Measurements from ENCODE around the gene TEF.
"Not testable (repeated sequence)": the region's sequence is repeated elsewhere in the genome, so short reads cannot be mapped to it uniquely, and the experiment has no call there.

The TEF gene

GRCh38 chr22:41434361-41435003, 52.7 kb downstream of the TEF start:
- peaks cover 45% of the 10 kb centered on the region for H3K36me3 ChIP-seq (ENCODE audit: control insufficient read depth, low read depth, low read length)
- not testable (repeated sequence) for H3K9ac ChIP-seq (ENCODE audit: low read length)

GRCh38 chr22:41435560-41435959, 53.8 kb downstream of the TEF start:
- H3K9ac ChIP-seq (ENCODE audit: low read length) = no peak overlapping the region

More at GRCh38 chr22:41434361-41435003, 52.7 kb downstream of the TEF start:
- H3K4me3 ChIP-seq (ENCODE audit: low read length); H3K27ac ChIP-seq (ENCODE audit: low read length); H3K4me1 ChIP-seq (ENCODE audit: control insufficient read depth, low read depth, low read length); H3K9me3 ChIP-seq (ENCODE audit: control insufficient read depth, low read depth, low read length); H3K27me3 ChIP-seq (ENCODE audit: control insufficient read depth, insufficient read depth, low read length): not testable (repeated sequence)

GRCh38 chr22:41436322-41437113, 54.8 kb downstream of the TEF start:
- Histone ChIP-seq H3K9me3 (ENCODE audit: control insufficient read depth, low read depth, low read length) (no peaks in the 10 kb centered on the region), H3K4me3 (ENCODE audit: low read length) (no peak overlapping the region), H3K36me3 (ENCODE audit: control insufficient read depth, low read depth, low read length) (peaks cover 45% of the 10 kb centered on the region), H3K9ac (ENCODE audit: low read length) (no peak overlapping the region), H3K27me3 (ENCODE audit: control insufficient read depth, insufficient read depth, low read length) (no peaks in the 10 kb centered on the region), H3K4me1 (ENCODE audit: control insufficient read depth, low read depth, low read length) (no peaks in the 10 kb centered on the region), H3K27ac (ENCODE audit: low read length) (no peak overlapping the region)

More at GRCh38 chr22:41435560-41435959, 53.8 kb downstream of the TEF start:
- no peaks in the 10 kb centered on the region for H3K27me3 ChIP-seq (ENCODE audit: control insufficient read depth, insufficient read depth, low read length)
- no peaks in the 10 kb centered on the region for H3K4me1 ChIP-seq (ENCODE audit: control insufficient read depth, low read depth, low read length)
- H3K27ac ChIP-seq (ENCODE audit: low read length) = no peak overlapping the region
- no peaks in the 10 kb centered on the region for H3K9me3 ChIP-seq (ENCODE audit: control insufficient read depth, low read depth, low read length)
- no peak overlapping the region for H3K4me3 ChIP-seq (ENCODE audit: low read length)
- peaks cover 45% of the 10 kb centered on the region for H3K36me3 ChIP-seq (ENCODE audit: control insufficient read depth, low read depth, low read length)

GRCh38 chr22:41437198-41437597, 55.5 kb downstream of the TEF start:
- H3K36me3 ChIP-seq (ENCODE audit: control insufficient read depth, low read depth, low read length) = peaks cover 45% of the 10 kb centered on the region
- no peaks in the 10 kb centered on the region for H3K9me3 ChIP-seq (ENCODE audit: control insufficient read depth, low read depth, low read length)
- no peak overlapping the region for H3K27ac ChIP-seq (ENCODE audit: low read length)
- no peak overlapping the region for H3K9ac ChIP-seq (ENCODE audit: low read length)
- H3K4me1 ChIP-seq (ENCODE audit: control insufficient read depth, low read depth, low read length) = no peaks in the 10 kb centered on the region
- H3K27me3 ChIP-seq (ENCODE audit: control insufficient read depth, insufficient read depth, low read length) = no peaks in the 10 kb centered on the region
- no peak overlapping the region for H3K4me3 ChIP-seq (ENCODE audit: low read length)

GRCh38 chr22:41440511-41440910, 58.8 kb downstream of the TEF start:
- not testable (repeated sequence) for H3K4me1 ChIP-seq (ENCODE audit: control insufficient read depth, low read depth, low read length); H3K27me3 ChIP-seq (ENCODE audit: control insufficient read depth, insufficient read depth, low read length); H3K4me3 ChIP-seq (ENCODE audit: low read length); H3K9me3 ChIP-seq (ENCODE audit: control insufficient read depth, low read depth, low read length); H3K9ac ChIP-seq (ENCODE audit: low read length); H3K27ac ChIP-seq (ENCODE audit: low read length)
- H3K36me3 ChIP-seq (ENCODE audit: control insufficient read depth, low read depth, low read length) = peaks cover 36% of the 10 kb centered on the region

- H3K36me3 ChIP-seq (ENCODE audit: control insufficient read depth, low read depth, low read length) = peaks cover 18% of the 10 kb centered on the region
- no peak overlapping the region for H3K27ac ChIP-seq (ENCODE audit: low read length)
Observed at GRCh38 chr22:41442240-41442792, 60.6 kb downstream of the TEF start.

GRCh38 chr22:41444360-41445128, 62.8 kb downstream of the TEF start:
- Histone ChIP-seq H3K36me3 (ENCODE audit: control insufficient read depth, low read depth, low read length) (peaks cover 6% of the 10 kb centered on the region), H3K4me1 (ENCODE audit: control insufficient read depth, low read depth, low read length) (no peaks in the 10 kb centered on the region), H3K4me3 (ENCODE audit: low read length) (peak overlapping the region; percentile 92), H3K27ac (ENCODE audit: low read length) (peak overlapping the region; percentile 18), H3K9me3 (ENCODE audit: control insufficient read depth, low read depth, low read length) (no peaks in the 10 kb centered on the region), H3K9ac (ENCODE audit: low read length) (peak overlapping the region; percentile 99), H3K27me3 (ENCODE audit: control insufficient read depth, insufficient read depth, low read length) (no peaks in the 10 kb centered on the region)

More at GRCh38 chr22:41442240-41442792, 60.6 kb downstream of the TEF start:
- Histone ChIP-seq H3K27me3 (ENCODE audit: control insufficient read depth, insufficient read depth, low read length) (no peaks in the 10 kb centered on the region), H3K9ac (ENCODE audit: low read length) (no peak overlapping the region), H3K4me1 (ENCODE audit: control insufficient read depth, low read depth, low read length) (no peaks in the 10 kb centered on the region), H3K9me3 (ENCODE audit: control insufficient read depth, low read depth, low read length) (no peaks in the 10 kb centered on the region), H3K4me3 (ENCODE audit: low read length) (no peak overlapping the region)

- peak overlapping the region; percentile 92 for H3K4me3 ChIP-seq (ENCODE audit: low read length)
- no peaks in the 10 kb centered on the region for H3K27me3 ChIP-seq (ENCODE audit: control insufficient read depth, insufficient read depth, low read length)
- no peaks in the 10 kb centered on the region for H3K4me1 ChIP-seq (ENCODE audit: control insufficient read depth, low read depth, low read length)
- H3K9ac ChIP-seq (ENCODE audit: low read length) = peak overlapping the region; percentile 99
- no peaks in the 10 kb centered on the region for H3K9me3 ChIP-seq (ENCODE audit: control insufficient read depth, low read depth, low read length)
- peaks cover 6% of the 10 kb centered on the region for H3K36me3 ChIP-seq (ENCODE audit: control insufficient read depth, low read depth, low read length)
- peak overlapping the region; percentile 46 for H3K27ac ChIP-seq (ENCODE audit: low read length)
Observed at GRCh38 chr22:41445129-41446056, 63.7 kb downstream of the TEF start.

GRCh38 chr22:41446057-41446501, 64.3 kb downstream of the TEF start:
- no peaks in the 10 kb centered on the region for H3K9me3 ChIP-seq (ENCODE audit: control insufficient read depth, low read depth, low read length)
- peak overlapping the region; percentile 99 for H3K9ac ChIP-seq (ENCODE audit: low read length)
- peak overlapping the region; percentile 46 for H3K27ac ChIP-seq (ENCODE audit: low read length)
- H3K36me3 ChIP-seq (ENCODE audit: control insufficient read depth, low read depth, low read length) = peaks cover 6% of the 10 kb centered on the region
- H3K4me3 ChIP-seq (ENCODE audit: low read length) = peak overlapping the region; percentile 92
- no peaks in the 10 kb centered on the region for H3K27me3 ChIP-seq (ENCODE audit: control insufficient read depth, insufficient read depth, low read length)
- H3K4me1 ChIP-seq (ENCODE audit: control insufficient read depth, low read depth, low read length) = no peaks in the 10 kb centered on the region

- no peaks in the 10 kb centered on the region for H3K27me3 ChIP-seq (ENCODE audit: control insufficient read depth, insufficient read depth, low read length)
- peak within 1 kb of the TSS; percentile 99 for H3K9ac ChIP-seq (ENCODE audit: low read length)
- H3K36me3 ChIP-seq (ENCODE audit: control insufficient read depth, low read depth, low read length) = peaks cover 6% of the 10 kb centered on the region
- H3K4me3 ChIP-seq (ENCODE audit: low read length) = peak within 1 kb of the TSS; percentile 92
- no peaks in the 10 kb centered on the region for H3K9me3 ChIP-seq (ENCODE audit: control insufficient read depth, low read depth, low read length)
- peak within 1 kb of the TSS; percentile 86 for H3K27ac ChIP-seq (ENCODE audit: low read length)
- no peaks in the 10 kb centered on the region for H3K4me1 ChIP-seq (ENCODE audit: control insufficient read depth, low read depth, low read length)
Observed at GRCh38 chr22:41446639-41447434, 65.1 kb downstream of the TEF start, which contains the start of gene TOB2. TSS of gene TOB2 (minus strand) at chr22:41446801. CDS start at chr22:41437345, 9,456 bp downstream.

Data from iPS-18a (cell line).